Testis (tissue), 2 donors: ENCODE measurements around the gene NMRAL1.

Source experiments
- CTCF ChIP-seq, 3 experiments: fragments of 450-650 bp in 2 of 3; fragments of 200-600 bp in 1 of 3; sonication (generic) in 1 of 3; IDR thresholded peaks; one replicate each; pipeline ENCODE4 v1.5.1; 2016 to 2019; ENCODE audit warnings: antibody characterized with exemption in 3 of 3, mild to moderate bottlenecking in 2 of 3, moderate library complexity in 1 of 3
- POLR2A ChIP-seq: fragments of 450-650 bp; IDR thresholded peaks from one replicate; pipeline ENCODE4 v1.6.1; 2017; ENCODE audit warnings: antibody characterized with exemption, mild to moderate bottlenecking, moderate library complexity

DNA sequence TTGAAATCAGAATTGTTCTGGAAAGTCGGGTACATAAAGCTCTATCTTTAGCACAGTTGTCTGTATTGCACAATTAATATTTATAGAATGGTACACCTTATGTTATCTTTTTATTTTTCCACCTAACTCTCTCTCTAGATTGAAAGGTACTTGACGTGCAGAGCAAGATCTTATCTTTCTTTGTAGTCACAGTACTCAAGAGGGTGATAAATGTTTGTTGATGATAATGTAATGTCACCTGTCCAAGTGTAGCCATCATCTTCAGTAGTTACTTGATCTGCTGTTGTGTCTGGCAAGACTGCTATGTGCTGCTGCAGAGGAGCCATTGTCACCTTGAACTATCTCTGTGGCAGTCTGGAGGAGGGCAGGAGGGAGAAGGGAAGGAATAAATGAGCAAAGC, 7.1 kb upstream of the NMRAL1 start:
- no peak for TF ChIP-seq CTCF (IDR thresholded peaks at IDR 0.05)
- TF ChIP-seq POLR2A = no peak
